Astrocyte (in vitro differentiated cells and primary cell): Measurements from ENCODE around the gene ANKRD60. TPM values are rescaled to one million over a fixed set of nuclear protein-coding genes. Genes with fewer than 3 reads are reported as not detected.

ENCODE experiments used
- DNase-seq: peaks from one replicate; pipeline ENCODE4 v3.0.0-alpha.2; 2010; ENCODE audit warnings: low read depth
- FAIRE-seq: peaks from 2 replicates; lab custom pipeline; 2011; peaks lifted over from hg19 to GRCh38; lab: Jason Lieb, UNC
- H2AFZ ChIP-seq: 2 replicates; pipeline ENCODE4 v1.6.0; 2012; ENCODE audit warnings: low read depth, low read length, inconsistent platforms
- H3K27ac ChIP-seq: 2 replicates; pipeline ENCODE4 v1.5.1; 2011; ENCODE audit warnings: low read depth, low read length, inconsistent platforms
- H3K27me3 ChIP-seq: 2 replicates; pipeline ENCODE4 v1.6.0; 2011; ENCODE audit warnings: low read length, inconsistent platforms; ENCODE audit not compliant: insufficient read depth
- H3K36me3 ChIP-seq: 2 replicates; pipeline ENCODE4 v1.5.1; 2011; ENCODE audit warnings: low read length, inconsistent platforms; ENCODE audit not compliant: insufficient read depth
- H3K4me1 ChIP-seq: 2 replicates; pipeline ENCODE4 v1.5.1; 2011; ENCODE audit warnings: low read length, inconsistent platforms; ENCODE audit not compliant: insufficient read depth
- H3K4me2 ChIP-seq: 2 replicates; pipeline ENCODE4 v1.6.0; 2012; ENCODE audit warnings: low read length, inconsistent platforms
- H3K4me3 ChIP-seq: 2 replicates; pipeline ENCODE4 v1.5.1; 2011; ENCODE audit warnings: low read depth, mild to moderate bottlenecking, low read length, inconsistent platforms; ENCODE audit not compliant: insufficient read depth
- H3K79me2 ChIP-seq: 2 replicates; pipeline ENCODE4 v1.6.0; 2012; ENCODE audit warnings: mild to moderate bottlenecking, low read length, inconsistent platforms; ENCODE audit not compliant: insufficient read depth
- H3K9ac ChIP-seq: 2 replicates; pipeline ENCODE4 v1.6.0; 2012; ENCODE audit warnings: mild to moderate bottlenecking, low read length, inconsistent platforms
- H3K9me3 ChIP-seq: 2 replicates; pipeline ENCODE4 v1.5.1; 2012; ENCODE audit warnings: low read depth, mild to moderate bottlenecking, low read length, inconsistent platforms; ENCODE audit not compliant: insufficient read depth
- H4K20me1 ChIP-seq: 2 replicates; pipeline ENCODE4 v1.6.0; 2012; ENCODE audit warnings: low read length, inconsistent platforms; ENCODE audit not compliant: insufficient read depth
- H3K27ac Mint-ChIP-seq: one replicate; pipeline ENCODE4 v1.8.0; 2021; ENCODE audit warnings: mild to moderate bottlenecking, mixed read lengths; ENCODE audit not compliant: unreplicated experiment
- H3K27me3 Mint-ChIP-seq: one replicate; pipeline ENCODE4 v1.8.0; 2021; ENCODE audit warnings: low read depth, mixed read lengths; ENCODE audit not compliant: unreplicated experiment
- H3K36me3 Mint-ChIP-seq: one replicate; pipeline ENCODE4 v1.8.0; 2021; ENCODE audit warnings: low read depth, mixed read lengths; ENCODE audit not compliant: unreplicated experiment
- H3K4me1 Mint-ChIP-seq: one replicate; pipeline ENCODE4 v1.8.0; 2021; ENCODE audit warnings: low read depth, mixed read lengths; ENCODE audit not compliant: unreplicated experiment
- H3K4me3 Mint-ChIP-seq: one replicate; pipeline ENCODE4 v1.8.0; 2021; ENCODE audit warnings: mild to moderate bottlenecking, moderate library complexity, mixed read lengths; ENCODE audit not compliant: unreplicated experiment
- H3K9me3 Mint-ChIP-seq: one replicate; pipeline ENCODE4 v1.8.0; 2021; ENCODE audit warnings: mild to moderate bottlenecking, mixed read lengths; ENCODE audit not compliant: unreplicated experiment
- EZH2 ChIP-seq: IDR thresholded peaks from 2 replicates; pipeline ENCODE4 v1.6.1; 2012; ENCODE audit warnings: mild to moderate bottlenecking, low read length, inconsistent platforms; ENCODE audit not compliant: insufficient read depth
- total RNA-seq: library from RNA; stranded (reverse); gene quantifications from 2 replicates; pipeline ENCODE4 v1.2.1, GENCODE V29; 2021
- TF ChIP-seq, protein P1 (sequence below): IDR thresholded peaks from 2 replicates; pipeline ENCODE4 v1.5.1; 2011; ENCODE audit warnings: low read depth, mild to moderate bottlenecking, inconsistent platforms, low read length, moderate library complexity; ENCODE audit not compliant: insufficient read depth

The ANKRD60 gene
- total RNA-seq, 1 donor from 2014 or later = not detected

GRCh38 chr20:58216334-58216733 is 12.1 kb downstream of the ANKRD60 start:
- H3K9ac ChIP-seq = no peak overlapping the region
- DNase-seq (no peak), FAIRE-seq (no peak)
- H3K27me3 ChIP-seq = peaks cover 46% of the 10 kb centered on the region
- Mint-ChIP-seq H3K9me3 (peaks cover 11% of the 10 kb centered on the region), H3K36me3 (peaks cover 4% of the 10 kb centered on the region), H3K27ac (no peak overlapping the region), H3K4me3 (no peak overlapping the region), H3K27me3 (peaks cover 56% of the 10 kb centered on the region), H3K4me1 (no peaks in the 10 kb centered on the region)
- no peak overlapping the region for H3K4me2 ChIP-seq
- H2AFZ ChIP-seq = no peak overlapping the region
- no peaks in the 10 kb centered on the region for H4K20me1 ChIP-seq
- TF ChIP-seq EZH2 = no peak
- TF ChIP-seq, protein P1, sequence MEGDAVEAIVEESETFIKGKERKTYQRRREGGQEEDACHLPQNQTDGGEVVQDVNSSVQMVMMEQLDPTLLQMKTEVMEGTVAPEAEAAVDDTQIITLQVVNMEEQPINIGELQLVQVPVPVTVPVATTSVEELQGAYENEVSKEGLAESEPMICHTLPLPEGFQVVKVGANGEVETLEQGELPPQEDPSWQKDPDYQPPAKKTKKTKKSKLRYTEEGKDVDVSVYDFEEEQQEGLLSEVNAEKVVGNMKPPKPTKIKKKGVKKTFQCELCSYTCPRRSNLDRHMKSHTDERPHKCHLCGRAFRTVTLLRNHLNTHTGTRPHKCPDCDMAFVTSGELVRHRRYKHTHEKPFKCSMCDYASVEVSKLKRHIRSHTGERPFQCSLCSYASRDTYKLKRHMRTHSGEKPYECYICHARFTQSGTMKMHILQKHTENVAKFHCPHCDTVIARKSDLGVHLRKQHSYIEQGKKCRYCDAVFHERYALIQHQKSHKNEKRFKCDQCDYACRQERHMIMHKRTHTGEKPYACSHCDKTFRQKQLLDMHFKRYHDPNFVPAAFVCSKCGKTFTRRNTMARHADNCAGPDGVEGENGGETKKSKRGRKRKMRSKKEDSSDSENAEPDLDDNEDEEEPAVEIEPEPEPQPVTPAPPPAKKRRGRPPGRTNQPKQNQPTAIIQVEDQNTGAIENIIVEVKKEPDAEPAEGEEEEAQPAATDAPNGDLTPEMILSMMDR = no peak
- H3K4me1 ChIP-seq = no peaks in the 10 kb centered on the region
- H3K36me3 ChIP-seq = no peaks in the 10 kb centered on the region
- peaks cover 13% of the 10 kb centered on the region for H3K9me3 ChIP-seq
- no peaks in the 10 kb centered on the region for H3K79me2 ChIP-seq
- H3K27ac ChIP-seq = no peak overlapping the region
- H3K4me3 ChIP-seq = no peak overlapping the region

GRCh38 chr20:58215116-58215515 is 13.3 kb downstream of the ANKRD60 start:
- H3K4me1 Mint-ChIP-seq = no peaks in the 10 kb centered on the region
- Histone ChIP-seq H3K9ac (no peak overlapping the region), H3K27me3 (peaks cover 38% of the 10 kb centered on the region), H4K20me1 (no peaks in the 10 kb centered on the region), H3K4me1 (no peaks in the 10 kb centered on the region), H3K79me2 (no peaks in the 10 kb centered on the region), H3K9me3 (peaks cover 13% of the 10 kb centered on the region), H3K36me3 (no peaks in the 10 kb centered on the region), H2AFZ (no peak overlapping the region), H3K4me2 (no peak overlapping the region), H3K4me3 (no peak overlapping the region), H3K27ac (no peak overlapping the region)
- H3K27me3 Mint-ChIP-seq = peaks cover 47% of the 10 kb centered on the region
- no peak overlapping the region for H3K27ac Mint-ChIP-seq
- no peak for TF ChIP-seq EZH2
- TF ChIP-seq, protein P1 = no peak
- H3K36me3 Mint-ChIP-seq = peaks cover 4% of the 10 kb centered on the region
- H3K4me3 Mint-ChIP-seq = no peak overlapping the region
- FAIRE-seq = no peak
- DNase-seq = no peak
- peaks cover 11% of the 10 kb centered on the region for H3K9me3 Mint-ChIP-seq

DNA sequence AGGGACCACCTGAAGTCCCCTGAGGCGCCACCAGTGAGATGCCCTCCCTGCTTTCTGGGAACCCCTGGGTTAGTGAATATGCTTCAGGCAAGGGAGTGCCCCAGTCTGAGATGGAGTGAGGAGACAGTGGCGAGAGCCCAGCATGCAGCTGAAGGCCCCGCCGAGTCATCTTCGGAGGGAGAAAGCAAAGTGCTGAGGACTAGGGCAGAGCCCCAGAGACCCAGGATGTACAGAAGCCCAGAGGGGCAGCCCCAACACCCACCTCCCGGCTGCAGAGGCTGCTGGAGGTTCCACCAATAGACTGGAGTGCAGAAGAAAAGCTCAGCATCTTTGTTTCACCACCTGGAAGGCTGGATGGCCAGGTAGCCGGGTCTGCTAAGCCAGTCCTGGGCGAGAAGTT is 14.1 kb downstream of the ANKRD60 start:
- Mint-ChIP-seq H3K4me1 (no peaks in the 10 kb centered on the region), H3K27me3 (peaks cover 47% of the 10 kb centered on the region), H3K27ac (no peak overlapping the region), H3K36me3 (peaks cover 3% of the 10 kb centered on the region), H3K9me3 (peaks cover 7% of the 10 kb centered on the region), H3K4me3 (no peak overlapping the region)
- no peak overlapping the region for H3K4me2 ChIP-seq
- H4K20me1 ChIP-seq = no peaks in the 10 kb centered on the region
- no peaks in the 10 kb centered on the region for H3K4me1 ChIP-seq
- no peak for FAIRE-seq
- no peaks in the 10 kb centered on the region for H3K36me3 ChIP-seq
- peaks cover 12% of the 10 kb centered on the region for H3K9me3 ChIP-seq
- H3K4me3 ChIP-seq = no peak overlapping the region
- no peak for DNase-seq
- no peak overlapping the region for H3K9ac ChIP-seq
- no peak overlapping the region for H2AFZ ChIP-seq
- peaks cover 34% of the 10 kb centered on the region for H3K27me3 ChIP-seq
- TF ChIP-seq, protein P1 = no peak
- no peak for TF ChIP-seq EZH2
- no peak overlapping the region for H3K27ac ChIP-seq
- H3K79me2 ChIP-seq = no peaks in the 10 kb centered on the region
